ENCODE measurements around the gene TRAM2.

TRAM2 gene

GRCh38 chr6:52595000-52595795 lies 18.3 kb upstream of the TRAM2 start:
- peak; percentile 79 for DNase-seq (ENCODE audit: low spot score)

- no peak for DNase-seq (ENCODE audit: low spot score)
Measured at GRCh38 chr6:52594221-52594620, 17.4 kb upstream of the TRAM2 start.

DNA sequence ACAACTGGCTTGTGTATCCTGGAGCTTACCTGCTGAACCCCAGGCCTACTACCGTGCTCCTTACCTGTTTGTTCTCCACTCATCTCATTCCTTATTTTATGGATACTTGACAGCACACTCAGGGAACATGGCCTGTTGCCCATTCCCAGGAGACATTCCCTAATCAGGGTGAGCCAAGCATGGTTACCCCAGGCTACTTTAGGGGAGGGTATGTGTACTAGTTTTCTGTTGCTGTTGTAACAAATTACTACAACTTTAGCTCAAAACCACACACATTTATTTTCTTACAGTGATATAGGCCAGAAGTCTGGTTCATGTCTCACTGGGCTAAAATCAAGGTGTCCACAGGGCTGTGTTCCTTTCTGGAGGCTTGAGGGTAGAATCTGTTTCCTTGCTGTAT lies 15.0 kb upstream of the TRAM2 start:
- no peak for DNase-seq (ENCODE audit: low spot score)

- no peak for DNase-seq (ENCODE audit: low spot score)
Measured at GRCh38 chr6:52590152-52590891, 13.5 kb upstream of the TRAM2 start.

DNA sequence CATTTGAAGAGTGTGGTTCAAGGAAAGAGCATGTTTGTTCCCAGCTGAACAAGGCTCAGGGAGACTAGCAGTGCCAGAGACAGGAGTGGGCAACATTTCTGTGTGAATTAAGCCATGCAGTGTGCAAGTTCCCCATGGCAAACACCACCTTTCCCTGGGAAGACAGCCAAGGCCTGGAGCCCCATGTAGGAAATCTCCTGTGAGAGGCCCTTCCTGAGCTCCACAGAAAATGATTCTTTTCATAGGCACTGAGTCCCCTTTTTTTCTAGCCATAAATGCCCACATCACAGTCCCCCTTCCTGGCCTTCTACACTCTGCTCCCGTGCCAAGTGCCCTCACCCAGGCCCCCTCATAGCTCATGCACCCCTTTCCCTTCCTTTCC lies 11.8 kb upstream of the TRAM2 start:
- no peak for DNase-seq (ENCODE audit: low spot score)

- no peak for DNase-seq (ENCODE audit: low spot score)
Measured at GRCh38 chr6:52588087-52588709, 11.3 kb upstream of the TRAM2 start.

- no peak for DNase-seq (ENCODE audit: low spot score)
Measured at GRCh38 chr6:52587001-52587400, 10.1 kb upstream of the TRAM2 start.

DNA sequence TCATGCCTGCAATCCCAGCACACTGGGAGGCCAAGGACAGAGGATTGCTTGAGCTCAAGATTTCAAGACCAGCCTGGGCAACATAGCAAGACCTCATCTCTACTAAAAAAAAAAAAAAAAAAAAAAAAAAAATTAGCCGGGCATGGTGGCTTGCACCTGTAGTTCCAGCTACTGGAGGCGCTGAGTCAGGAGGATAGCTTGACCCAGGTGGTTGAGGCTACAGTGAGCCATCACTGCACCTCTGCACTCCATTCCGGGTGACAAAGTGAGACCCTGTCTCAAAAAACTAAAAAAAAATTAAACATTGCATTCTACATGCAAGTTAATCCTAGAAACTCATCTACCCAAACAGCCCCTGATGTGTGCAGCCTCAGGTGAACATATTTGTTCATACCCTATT lies 7.3 kb upstream of the TRAM2 start:
- DNase-seq (ENCODE audit: low spot score) = no peak

GRCh38 chr6:52582996-52583395 lies 6.1 kb upstream of the TRAM2 start:
- DNase-seq (ENCODE audit: low spot score) = no peak

DNA sequence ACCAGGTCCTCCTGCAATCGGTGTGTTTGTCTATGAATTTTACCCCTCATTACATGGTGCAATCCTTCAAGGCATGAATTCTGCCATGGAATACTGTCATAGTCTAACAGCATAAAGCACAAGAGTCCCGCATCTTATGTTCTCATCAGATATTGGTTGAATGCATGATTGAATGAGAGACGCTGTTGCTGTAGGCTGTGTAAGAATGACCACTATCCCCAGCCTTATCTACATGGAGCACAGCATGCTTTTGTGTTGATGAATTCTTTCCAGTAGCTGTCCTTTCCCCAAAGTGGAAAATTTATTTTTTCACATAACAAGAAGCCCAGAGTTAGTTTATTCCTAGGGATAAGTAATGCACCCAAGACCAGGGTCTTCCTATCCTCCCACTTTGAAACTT lies 5.6 kb upstream of the TRAM2 start:
- DNase-seq (ENCODE audit: low spot score) = no peak

- no peak for DNase-seq (ENCODE audit: low spot score)
Measured at GRCh38 chr6:52580905-52581304, 4.0 kb upstream of the TRAM2 start.

DNA sequence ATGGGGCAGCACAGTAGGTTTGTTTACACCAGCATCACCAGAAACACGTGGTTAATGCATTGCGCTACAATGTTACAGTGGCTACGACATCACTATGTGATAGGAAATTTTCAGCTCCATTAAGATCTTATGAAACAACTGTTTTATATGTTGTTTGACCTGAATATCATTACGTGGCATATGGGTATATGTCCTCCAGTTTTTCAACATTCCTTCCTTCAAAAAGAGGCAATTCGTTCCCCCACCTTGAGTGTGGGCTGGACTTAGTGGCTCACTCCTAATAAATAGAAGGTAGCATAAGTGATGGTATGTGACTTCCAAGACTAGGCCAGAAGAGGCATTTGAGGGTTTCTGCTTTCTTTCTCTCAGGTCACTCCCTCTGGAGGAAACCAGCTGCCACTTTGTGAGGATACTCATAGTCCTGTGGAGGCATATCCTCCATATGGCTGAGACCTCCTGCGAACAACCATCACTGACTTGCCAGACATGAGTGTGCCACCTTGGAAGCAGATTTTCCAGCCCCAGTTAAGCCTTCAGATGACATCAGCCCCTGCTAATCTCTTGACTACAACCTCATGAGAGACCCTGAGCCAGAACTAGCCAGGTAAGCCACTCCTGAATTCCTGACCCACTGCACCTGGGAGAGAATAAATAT lies 2.3 kb upstream of the TRAM2 start:
- no peak for DNase-seq (ENCODE audit: low spot score)

- DNase-seq (ENCODE audit: low spot score) = no peak
Measured at GRCh38 chr6:52577778-52578463, 1.1 kb upstream of the TRAM2 start.

DNA sequence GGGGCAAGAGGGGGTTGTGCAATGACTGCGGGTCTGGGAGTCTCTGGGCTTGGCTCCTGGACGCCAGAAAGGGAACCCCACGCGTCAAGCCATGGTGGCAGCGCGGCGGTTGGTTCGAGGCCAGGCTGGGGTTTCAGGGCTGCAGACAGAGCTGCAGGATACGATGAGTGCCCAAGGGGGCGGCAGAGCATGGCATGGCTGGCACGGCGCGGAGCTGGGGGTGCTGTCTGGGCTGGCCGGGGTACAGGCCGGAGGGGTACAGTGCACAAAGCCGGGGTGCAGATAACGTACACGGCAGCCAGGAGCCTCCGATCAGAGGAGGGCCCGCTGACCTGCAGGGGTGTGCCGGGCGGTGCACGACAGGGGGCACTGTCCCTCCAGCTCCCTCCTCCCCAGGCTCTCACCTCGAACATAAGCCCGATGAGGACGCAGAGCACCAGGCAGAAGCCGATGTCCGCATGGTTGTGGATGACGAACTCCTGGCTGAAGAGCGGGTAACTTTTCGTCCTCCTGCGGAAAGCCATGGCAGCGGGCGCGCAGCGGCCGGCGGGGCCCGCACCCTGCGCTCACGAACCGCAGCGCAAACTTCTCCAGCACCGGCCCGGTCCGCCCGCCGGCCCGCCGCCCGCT lies 353 bp downstream of the TRAM2 start:
- DNase-seq (ENCODE audit: low spot score) = peak; percentile 68

DNA sequence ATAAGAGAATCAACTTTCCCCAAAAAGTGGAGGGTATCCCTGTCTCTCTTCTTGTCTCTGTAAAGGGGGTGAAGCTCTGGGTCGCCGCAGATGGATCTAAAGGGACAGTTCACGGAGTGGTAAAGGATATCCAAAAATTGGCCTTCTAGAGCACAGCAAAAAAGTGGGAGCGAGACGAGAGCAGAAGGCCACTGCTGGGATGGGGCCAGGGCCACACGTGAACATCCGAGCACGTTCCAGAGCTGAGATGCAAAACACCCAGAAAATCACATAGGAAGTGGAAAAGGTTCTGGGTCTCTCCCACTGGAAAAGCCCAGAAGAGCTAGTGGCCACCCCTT lies 837 bp downstream of the TRAM2 start:
- no peak for DNase-seq (ENCODE audit: low spot score)

GRCh38 chr6:52575502-52575892 lies 1.4 kb downstream of the TRAM2 start:
- DNase-seq (ENCODE audit: low spot score) = no peak

DNA sequence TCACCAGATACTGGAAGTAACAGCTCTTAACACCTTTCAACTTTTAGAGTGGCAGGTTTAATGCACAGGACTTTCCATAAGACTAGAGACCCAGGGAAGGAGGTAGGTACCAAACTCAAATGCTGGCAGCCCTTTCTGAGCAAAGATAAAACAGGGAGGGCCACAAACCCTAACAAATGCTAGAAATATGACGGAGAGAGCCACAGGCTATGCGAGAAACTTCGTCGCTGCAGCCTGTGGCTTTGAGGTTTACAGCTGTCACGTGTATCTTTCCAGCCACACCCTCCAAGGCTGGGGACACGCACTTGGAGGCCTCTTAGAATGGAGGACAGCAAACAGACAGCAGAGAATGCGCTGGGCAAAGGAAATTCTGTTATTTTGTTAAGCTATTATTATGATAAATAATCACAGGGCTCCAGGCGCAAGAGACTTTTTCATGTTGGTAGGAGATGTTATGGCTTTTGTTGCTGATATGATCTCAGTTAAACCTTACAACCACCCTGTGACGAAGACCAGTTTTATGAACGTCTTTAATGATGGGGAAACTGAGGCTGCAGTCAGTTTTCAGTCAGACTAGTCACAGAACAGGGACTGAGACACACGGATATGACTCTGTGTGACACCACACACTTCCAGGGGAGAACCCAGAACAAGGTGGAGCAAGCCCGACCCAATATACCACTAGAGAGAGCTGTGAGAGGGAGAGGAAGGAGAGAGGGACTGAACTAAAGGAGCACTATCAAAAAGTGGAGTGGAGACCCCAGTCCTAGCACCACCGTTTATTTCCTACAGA lies 2.0 kb downstream of the TRAM2 start:
- DNase-seq (ENCODE audit: low spot score) = no peak

- no peak for DNase-seq (ENCODE audit: low spot score)
Measured at GRCh38 chr6:52573295-52573694, 3.6 kb downstream of the TRAM2 start.

- no peak for DNase-seq (ENCODE audit: low spot score)
Measured at GRCh38 chr6:52572536-52572935, 4.3 kb downstream of the TRAM2 start.

DNA sequence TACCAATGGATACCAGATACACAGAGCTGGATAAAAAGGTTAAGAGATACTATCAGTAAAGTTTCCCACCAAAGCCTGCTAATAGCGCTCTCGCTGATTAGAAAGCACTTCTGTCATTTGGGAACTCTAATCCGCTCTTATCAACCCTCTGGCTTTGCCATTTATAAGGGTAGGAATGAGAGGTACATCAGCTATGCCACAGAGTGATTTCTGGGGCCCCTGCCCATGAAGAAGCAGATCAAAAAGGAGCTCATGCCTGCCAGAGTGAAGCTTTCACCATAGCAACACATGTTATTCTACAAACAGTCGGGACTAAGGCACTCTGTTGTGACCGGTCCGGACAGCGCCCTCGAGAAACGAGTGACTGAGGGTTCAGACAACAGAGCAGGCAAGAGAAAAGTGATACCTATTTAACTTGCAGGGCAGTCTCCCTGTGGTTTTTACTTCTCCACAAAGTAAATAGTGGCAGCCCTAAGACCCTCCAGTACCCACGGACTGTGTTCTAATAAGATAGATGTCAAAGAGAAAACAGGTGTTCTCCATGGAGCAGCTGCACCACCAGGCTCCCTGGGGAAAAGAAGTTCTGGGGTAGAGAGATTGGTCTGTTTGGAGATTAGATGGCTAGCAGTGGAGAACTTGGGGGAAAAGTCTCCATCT lies 5.6 kb downstream of the TRAM2 start:
- DNase-seq (ENCODE audit: low spot score) = no peak
